H9 (cell line): ENCODE data around the gene FRMPD1. TPM values are rescaled to one million over a fixed set of nuclear protein-coding genes. Genes with fewer than 3 reads are reported as not detected.

ENCODE experiments used
- DNase-seq: peaks from one replicate; pipeline ENCODE4 v3.0.0-alpha.2; 2017
- H2AFZ ChIP-seq: one replicate; pipeline ENCODE4 v1.6.1; 2013; ENCODE audit warnings: mild to moderate bottlenecking, low read length, control low read depth, moderate library complexity
- H2AK5ac ChIP-seq: 2 replicates; pipeline ENCODE4 v1.6.1; 2013; ENCODE audit warnings: low read length, control low read depth, mixed read lengths; ENCODE audit not compliant: insufficient read length
- H2BK120ac ChIP-seq: one replicate; pipeline ENCODE4 v1.6.1; 2013; ENCODE audit warnings: low read depth, mild to moderate bottlenecking, low read length, control low read depth, inconsistent platforms; ENCODE audit not compliant: poor library complexity, severe bottlenecking
- H2BK12ac ChIP-seq: 2 replicates; pipeline ENCODE4 v1.6.1; 2013; ENCODE audit warnings: low read length, control low read depth, mixed read lengths, low read depth; ENCODE audit not compliant: insufficient read length
- H2BK15ac ChIP-seq: 2 replicates; pipeline ENCODE4 v1.6.1; 2013; ENCODE audit warnings: low read depth, low read length, control low read depth
- H2BK20ac ChIP-seq: one replicate; pipeline ENCODE4 v1.6.1; 2013; ENCODE audit warnings: low read depth, mild to moderate bottlenecking, low read length, control low read depth, inconsistent platforms; ENCODE audit not compliant: poor library complexity, severe bottlenecking
- H2BK5ac ChIP-seq: 2 replicates; pipeline ENCODE4 v1.6.1; 2013; ENCODE audit warnings: low read length, control low read depth, mixed read lengths; ENCODE audit not compliant: insufficient read length
- H3K14ac ChIP-seq: 2 replicates; pipeline ENCODE4 v1.6.1; 2013; ENCODE audit warnings: low read length, control low read depth; ENCODE audit not compliant: insufficient read depth
- H3K18ac ChIP-seq: 2 replicates; pipeline ENCODE4 v1.6.1; 2013; ENCODE audit warnings: low read depth, mild to moderate bottlenecking, mixed read lengths, low read length, control low read depth; ENCODE audit not compliant: insufficient read length
- H3K23ac ChIP-seq: 2 replicates; pipeline ENCODE4 v1.6.1; 2013; ENCODE audit warnings: low read length, control low read depth, mixed read lengths, low read depth; ENCODE audit not compliant: insufficient read length
- H3K23me2 ChIP-seq: 2 replicates; pipeline ENCODE4 v1.6.1; 2013; ENCODE audit warnings: low read depth, mild to moderate bottlenecking, mixed read lengths, low read length, control low read depth; ENCODE audit not compliant: insufficient read length, poor library complexity, severe bottlenecking
- H3K27ac ChIP-seq: 2 replicates; pipeline ENCODE4 v1.5.1; 2013; ENCODE audit warnings: low read length, control low read depth, mixed read lengths, low read depth; ENCODE audit not compliant: insufficient read length
- H3K27me3 ChIP-seq: 2 replicates; pipeline ENCODE4 v1.6.1; 2013; ENCODE audit warnings: low read length, control low read depth, inconsistent platforms; ENCODE audit not compliant: insufficient read depth
- H3K4ac ChIP-seq: 2 replicates; pipeline ENCODE4 v1.6.1; 2013; ENCODE audit warnings: low read depth, mild to moderate bottlenecking, control low read depth, inconsistent platforms, low read length, moderate library complexity
- H3K4me1 ChIP-seq: 2 replicates; pipeline ENCODE4 v1.6.1; 2013; ENCODE audit warnings: low read length, control low read depth, inconsistent platforms; ENCODE audit not compliant: insufficient read depth
- H3K4me2 ChIP-seq: 2 replicates; pipeline ENCODE4 v1.6.1; 2013; ENCODE audit warnings: low read length, control low read depth, mixed read lengths; ENCODE audit not compliant: insufficient read length, insufficient read depth
- H3K56ac ChIP-seq: 2 replicates; pipeline ENCODE4 v1.6.1; 2013; ENCODE audit warnings: low read depth, mild to moderate bottlenecking, mixed read lengths, low read length, control low read depth; ENCODE audit not compliant: insufficient read length
- H3K79me1 ChIP-seq: 2 replicates; pipeline ENCODE4 v1.6.1; 2013; ENCODE audit warnings: low read depth, mild to moderate bottlenecking, moderate library complexity, low read length, control low read depth, inconsistent platforms; ENCODE audit not compliant: insufficient read depth, poor library complexity, severe bottlenecking
- H3K79me2 ChIP-seq: 2 replicates; pipeline ENCODE4 v1.6.1; 2013; ENCODE audit warnings: low read length, control low read depth, inconsistent platforms; ENCODE audit not compliant: insufficient read depth
- H3K9ac ChIP-seq: 2 replicates; pipeline ENCODE4 v1.6.1; 2013; ENCODE audit warnings: low read length, control low read depth, mixed read lengths; ENCODE audit not compliant: insufficient read length; ENCODE audit errors: extremely low read depth
- H3K9me3 ChIP-seq: one replicate; pipeline ENCODE4 v1.6.1; 2013; ENCODE audit warnings: low read depth, low read length, inconsistent platforms; ENCODE audit not compliant: control insufficient read depth
- H3T11ph ChIP-seq: one replicate; pipeline ENCODE4 v1.6.1; 2013; ENCODE audit warnings: mild to moderate bottlenecking, low read length, control low read depth, inconsistent platforms
- H4K20me1 ChIP-seq: one replicate; pipeline ENCODE4 v1.6.1; 2013; ENCODE audit not compliant: control insufficient read depth, insufficient read length, insufficient read depth
- H4K5ac ChIP-seq: 2 replicates; pipeline ENCODE4 v1.6.1; 2013; ENCODE audit warnings: low read depth, mild to moderate bottlenecking, mixed read lengths, low read length, control low read depth; ENCODE audit not compliant: insufficient read length
- H4K8ac ChIP-seq: replicated peaks from 2 replicates; pipeline ENCODE4 v1.6.1; 2013; ENCODE audit warnings: low read length, control low read depth, mixed read lengths, low read depth; ENCODE audit not compliant: insufficient read length
- H4K91ac ChIP-seq: 2 replicates; pipeline ENCODE4 v1.6.1; 2013; ENCODE audit warnings: low read depth, mild to moderate bottlenecking, moderate library complexity, mixed read lengths, low read length, control low read depth; ENCODE audit not compliant: insufficient read length
- H3K27ac Mint-ChIP-seq, 3 experiments: 2 replicates in 2 of 3; 3 replicates in 1 of 3; pipeline ENCODE4 v1.8.0; 2020 to 2021; ENCODE audit warnings: mixed read lengths in 3 of 3, mild to moderate bottlenecking in 1 of 3, moderate library complexity in 1 of 3
- H3K27me3 Mint-ChIP-seq: 2 replicates; pipeline ENCODE4 v1.8.0; 2021; ENCODE audit warnings: low read depth, mild to moderate bottlenecking, moderate library complexity, mixed read lengths
- H3K36me3 Mint-ChIP-seq, 3 experiments: 2 replicates in 2 of 3; 3 replicates in 1 of 3; pipeline ENCODE4 v1.8.0; 2020 to 2021; ENCODE audit warnings: low read depth in 3 of 3, mixed read lengths in 3 of 3; ENCODE audit not compliant: insufficient read depth in 1 of 3
- H3K4me1 Mint-ChIP-seq, 2 experiments: 2 replicates each; pipeline ENCODE4 v1.8.0; 2020; ENCODE audit warnings: mixed read lengths in 2 of 2
- H3K4me3 Mint-ChIP-seq, 2 experiments: 2 replicates in 1 of 2; 3 replicates in 1 of 2; pipeline ENCODE4 v1.8.0; 2020 to 2021; ENCODE audit warnings: mild to moderate bottlenecking in 2 of 2, mixed read lengths in 2 of 2, moderate library complexity in 1 of 2
- H3K9me3 Mint-ChIP-seq, 2 experiments: 2 replicates in 1 of 2; 3 replicates in 1 of 2; pipeline ENCODE4 v1.8.0; 2020; ENCODE audit warnings: mild to moderate bottlenecking in 2 of 2, mixed read lengths in 2 of 2, moderate library complexity in 1 of 2
- WGBS: extraction: QIAGEN DNeasy Blood & Tissue Kit; methylation state at CpG from one replicate; pipeline ENCODE4 v1.1.7; 2013; ENCODE audit warnings: missing lambda C conversion rate, low lambda C conversion rate, mixed read lengths; ENCODE audit not compliant: insufficient read length; ENCODE audit errors: extremely low coverage; 5-methylcytosine and 5-hydroxymethylcytosine counted together
- total RNA-seq: library from RNA; stranded (reverse); gene quantifications from 2 replicates; pipeline ENCODE4 v1.2.1, GENCODE V29; 2021
- TF ChIP-seq, protein P1 (sequence below): fragments of 200-600 bp; sonication (generic); conservative IDR thresholded peaks from 3 replicates; pipeline ENCODE4 v1.8.0; 2021; ENCODE audit warnings: antibody characterized with exemption, mild to moderate bottlenecking

The FRMPD1 gene
- total RNA-seq, 1 experiment from 2014 or later = 0.04 TPM

DNA sequence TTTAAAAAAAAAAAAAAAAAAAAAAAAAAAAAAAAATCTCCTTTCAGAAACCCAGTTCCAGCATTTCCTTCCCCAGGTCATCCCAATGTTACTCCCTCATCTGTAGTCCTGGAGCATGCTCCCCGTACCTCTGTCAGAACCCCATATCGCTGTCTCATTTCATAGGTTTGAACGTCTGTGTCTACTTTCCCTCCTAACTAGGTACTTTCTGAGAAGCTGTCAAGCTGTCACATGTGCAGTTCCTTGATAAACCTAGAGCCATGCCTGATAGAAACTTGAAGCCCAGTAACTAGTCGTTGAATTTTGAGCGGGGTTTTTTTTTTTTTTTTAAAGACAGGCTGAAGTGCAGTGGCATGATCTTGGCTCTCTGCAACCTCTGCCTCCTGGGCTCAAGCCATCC, 118.6 kb downstream of the FRMPD1 start:
- no CpG with 5 or more reads among the region's 5 CpGs for WGBS
- DNase-seq = no peak
- Histone ChIP-seq H4K20me1 (no peaks in the 10 kb centered on the region), H2BK120ac (no peak overlapping the region), H3K79me1 (no peaks in the 10 kb centered on the region), H3K4ac (no peak overlapping the region), H2BK5ac (no peak overlapping the region), H3K9ac (no peak overlapping the region), H3K18ac (no peak overlapping the region), H2AFZ (no peak overlapping the region), H3K14ac (no peak overlapping the region), H3K23ac (no peak overlapping the region), H3T11ph (no peak overlapping the region), H3K79me2 (no peaks in the 10 kb centered on the region), H3K4me2 (no peak overlapping the region), H3K56ac (no peak overlapping the region), H3K9me3 (no peaks in the 10 kb centered on the region), H2BK20ac (no peak overlapping the region), H4K91ac (no peak overlapping the region), H3K4me1 (no peaks in the 10 kb centered on the region), H2BK15ac (no peak overlapping the region), H4K8ac (no peak overlapping the region), H3K27ac (no peak overlapping the region), H4K5ac (no peak overlapping the region), H2AK5ac (no peak overlapping the region), H3K23me2 (no peaks in the 10 kb centered on the region), H3K27me3 (no peaks in the 10 kb centered on the region), H2BK12ac (no peak overlapping the region)
- H3K27me3 Mint-ChIP-seq = no peaks in the 10 kb centered on the region
- H3K9me3 Mint-ChIP-seq = peaks cover 3 to 4% of the 10 kb centered on the region in 2 experiments; a peak in 2 of 5 replicates
- TF ChIP-seq, protein P1, sequence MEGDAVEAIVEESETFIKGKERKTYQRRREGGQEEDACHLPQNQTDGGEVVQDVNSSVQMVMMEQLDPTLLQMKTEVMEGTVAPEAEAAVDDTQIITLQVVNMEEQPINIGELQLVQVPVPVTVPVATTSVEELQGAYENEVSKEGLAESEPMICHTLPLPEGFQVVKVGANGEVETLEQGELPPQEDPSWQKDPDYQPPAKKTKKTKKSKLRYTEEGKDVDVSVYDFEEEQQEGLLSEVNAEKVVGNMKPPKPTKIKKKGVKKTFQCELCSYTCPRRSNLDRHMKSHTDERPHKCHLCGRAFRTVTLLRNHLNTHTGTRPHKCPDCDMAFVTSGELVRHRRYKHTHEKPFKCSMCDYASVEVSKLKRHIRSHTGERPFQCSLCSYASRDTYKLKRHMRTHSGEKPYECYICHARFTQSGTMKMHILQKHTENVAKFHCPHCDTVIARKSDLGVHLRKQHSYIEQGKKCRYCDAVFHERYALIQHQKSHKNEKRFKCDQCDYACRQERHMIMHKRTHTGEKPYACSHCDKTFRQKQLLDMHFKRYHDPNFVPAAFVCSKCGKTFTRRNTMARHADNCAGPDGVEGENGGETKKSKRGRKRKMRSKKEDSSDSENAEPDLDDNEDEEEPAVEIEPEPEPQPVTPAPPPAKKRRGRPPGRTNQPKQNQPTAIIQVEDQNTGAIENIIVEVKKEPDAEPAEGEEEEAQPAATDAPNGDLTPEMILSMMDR = no peak
- no peak overlapping the region for H3K4me3 Mint-ChIP-seq
- H3K4me1 Mint-ChIP-seq = no peaks in the 10 kb centered on the region
- peaks cover 6 to 19% (median 13%) of the 10 kb centered on the region in 3 experiments for H3K36me3 Mint-ChIP-seq
- H3K27ac Mint-ChIP-seq = no peak overlapping the region
